Loucy (cell line): ENCODE results near the gene TMEM269.

ENCODE experiments used
- EZH2phosphoT487 ChIP-seq: fragments of 200-600 bp; IDR thresholded peaks from 2 replicates; pipeline ENCODE4 v1.6.1; 2018; ENCODE audit warnings: antibody characterized with exemption, mild to moderate bottlenecking, moderate library complexity, borderline replicate concordance
- TF ChIP-seq, protein P1 (sequence below): fragments of 200-600 bp; sonication (generic); conservative IDR thresholded peaks from 2 replicates; pipeline ENCODE4 v1.5.1; 2014; ENCODE audit warnings: mild to moderate bottlenecking, antibody characterized with exemption, low read length

DNA sequence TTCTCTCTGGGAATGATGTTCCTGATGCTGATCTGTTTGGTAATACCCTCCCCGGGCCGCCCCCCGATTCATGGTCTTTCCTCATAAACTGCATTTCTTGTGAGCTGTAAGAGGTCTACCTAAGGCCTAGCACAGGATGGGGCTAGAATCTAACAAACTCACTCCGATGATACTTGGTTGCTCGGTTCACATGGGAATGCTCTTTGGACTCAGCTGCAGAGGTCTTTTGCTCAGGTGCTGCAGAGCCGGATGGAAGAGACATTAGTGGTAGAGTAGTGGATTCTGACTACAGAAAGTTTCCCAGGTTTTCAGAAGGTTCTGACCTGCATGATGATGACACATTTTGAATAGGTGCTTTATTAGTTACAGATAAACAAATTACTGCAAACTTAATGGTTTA lies 8.3 kb upstream of the TMEM269 start:
- no peak for TF ChIP-seq EZH2phosphoT487
- TF ChIP-seq, protein P1, sequence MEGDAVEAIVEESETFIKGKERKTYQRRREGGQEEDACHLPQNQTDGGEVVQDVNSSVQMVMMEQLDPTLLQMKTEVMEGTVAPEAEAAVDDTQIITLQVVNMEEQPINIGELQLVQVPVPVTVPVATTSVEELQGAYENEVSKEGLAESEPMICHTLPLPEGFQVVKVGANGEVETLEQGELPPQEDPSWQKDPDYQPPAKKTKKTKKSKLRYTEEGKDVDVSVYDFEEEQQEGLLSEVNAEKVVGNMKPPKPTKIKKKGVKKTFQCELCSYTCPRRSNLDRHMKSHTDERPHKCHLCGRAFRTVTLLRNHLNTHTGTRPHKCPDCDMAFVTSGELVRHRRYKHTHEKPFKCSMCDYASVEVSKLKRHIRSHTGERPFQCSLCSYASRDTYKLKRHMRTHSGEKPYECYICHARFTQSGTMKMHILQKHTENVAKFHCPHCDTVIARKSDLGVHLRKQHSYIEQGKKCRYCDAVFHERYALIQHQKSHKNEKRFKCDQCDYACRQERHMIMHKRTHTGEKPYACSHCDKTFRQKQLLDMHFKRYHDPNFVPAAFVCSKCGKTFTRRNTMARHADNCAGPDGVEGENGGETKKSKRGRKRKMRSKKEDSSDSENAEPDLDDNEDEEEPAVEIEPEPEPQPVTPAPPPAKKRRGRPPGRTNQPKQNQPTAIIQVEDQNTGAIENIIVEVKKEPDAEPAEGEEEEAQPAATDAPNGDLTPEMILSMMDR: no peak
